WTC11 (cell line): ENCODE measurements around the gene TUSC2.

Experiments
- TF ChIP-seq, protein P1 (sequence below): sonication (generic); formaldehyde crosslinking; IDR thresholded peaks from 2 replicates; pipeline ENCODE4 v1.8.1; 2022; ENCODE audit warnings: low read depth, missing genetic modification reagents, borderline replicate concordance
- TF ChIP-seq, protein P2 (sequence below): fragments of 200-600 bp; IDR thresholded peaks from 2 replicates; pipeline ENCODE4 v1.8.0; 2022; ENCODE audit warnings: antibody characterized with exemption

GRCh38 chr3:50341537-50341936, 13.5 kb upstream of the TUSC2 start:
- TF ChIP-seq, protein P1, sequence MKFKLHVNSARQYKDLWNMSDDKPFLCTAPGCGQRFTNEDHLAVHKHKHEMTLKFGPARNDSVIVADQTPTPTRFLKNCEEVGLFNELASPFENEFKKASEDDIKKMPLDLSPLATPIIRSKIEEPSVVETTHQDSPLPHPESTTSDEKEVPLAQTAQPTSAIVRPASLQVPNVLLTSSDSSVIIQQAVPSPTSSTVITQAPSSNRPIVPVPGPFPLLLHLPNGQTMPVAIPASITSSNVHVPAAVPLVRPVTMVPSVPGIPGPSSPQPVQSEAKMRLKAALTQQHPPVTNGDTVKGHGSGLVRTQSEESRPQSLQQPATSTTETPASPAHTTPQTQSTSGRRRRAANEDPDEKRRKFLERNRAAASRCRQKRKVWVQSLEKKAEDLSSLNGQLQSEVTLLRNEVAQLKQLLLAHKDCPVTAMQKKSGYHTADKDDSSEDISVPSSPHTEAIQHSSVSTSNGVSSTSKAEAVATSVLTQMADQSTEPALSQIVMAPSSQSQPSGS (CRISPR knock-in tag), result no peak
- TF ChIP-seq, protein P2, sequence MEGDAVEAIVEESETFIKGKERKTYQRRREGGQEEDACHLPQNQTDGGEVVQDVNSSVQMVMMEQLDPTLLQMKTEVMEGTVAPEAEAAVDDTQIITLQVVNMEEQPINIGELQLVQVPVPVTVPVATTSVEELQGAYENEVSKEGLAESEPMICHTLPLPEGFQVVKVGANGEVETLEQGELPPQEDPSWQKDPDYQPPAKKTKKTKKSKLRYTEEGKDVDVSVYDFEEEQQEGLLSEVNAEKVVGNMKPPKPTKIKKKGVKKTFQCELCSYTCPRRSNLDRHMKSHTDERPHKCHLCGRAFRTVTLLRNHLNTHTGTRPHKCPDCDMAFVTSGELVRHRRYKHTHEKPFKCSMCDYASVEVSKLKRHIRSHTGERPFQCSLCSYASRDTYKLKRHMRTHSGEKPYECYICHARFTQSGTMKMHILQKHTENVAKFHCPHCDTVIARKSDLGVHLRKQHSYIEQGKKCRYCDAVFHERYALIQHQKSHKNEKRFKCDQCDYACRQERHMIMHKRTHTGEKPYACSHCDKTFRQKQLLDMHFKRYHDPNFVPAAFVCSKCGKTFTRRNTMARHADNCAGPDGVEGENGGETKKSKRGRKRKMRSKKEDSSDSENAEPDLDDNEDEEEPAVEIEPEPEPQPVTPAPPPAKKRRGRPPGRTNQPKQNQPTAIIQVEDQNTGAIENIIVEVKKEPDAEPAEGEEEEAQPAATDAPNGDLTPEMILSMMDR, result no peak
